ENCODE data around the gene AIRE. TPM values are rescaled to one million over a fixed set of nuclear protein-coding genes. Genes with fewer than 3 reads are reported as not detected.
A peak's percentile ranks its signal among the peaks of the same experiment; 100 is the strongest.
"Not testable (repeated sequence)": the region's sequence is repeated elsewhere in the genome, so short reads cannot be mapped to it uniquely, and the experiment has no call there.

The AIRE gene
- total RNA-seq, 4 donors from 2014 or later = 1.7 TPM; not detected in 3

GRCh38 chr21:44335266-44336059, 49.8 kb downstream of the AIRE start:
- H3K27ac ChIP-seq = no peak overlapping the region
- H3K4me3 ChIP-seq = no peak overlapping the region
- no peak for TF ChIP-seq POLR2A (IDR thresholded peaks at IDR 0.05)
- TF ChIP-seq, protein P1, sequence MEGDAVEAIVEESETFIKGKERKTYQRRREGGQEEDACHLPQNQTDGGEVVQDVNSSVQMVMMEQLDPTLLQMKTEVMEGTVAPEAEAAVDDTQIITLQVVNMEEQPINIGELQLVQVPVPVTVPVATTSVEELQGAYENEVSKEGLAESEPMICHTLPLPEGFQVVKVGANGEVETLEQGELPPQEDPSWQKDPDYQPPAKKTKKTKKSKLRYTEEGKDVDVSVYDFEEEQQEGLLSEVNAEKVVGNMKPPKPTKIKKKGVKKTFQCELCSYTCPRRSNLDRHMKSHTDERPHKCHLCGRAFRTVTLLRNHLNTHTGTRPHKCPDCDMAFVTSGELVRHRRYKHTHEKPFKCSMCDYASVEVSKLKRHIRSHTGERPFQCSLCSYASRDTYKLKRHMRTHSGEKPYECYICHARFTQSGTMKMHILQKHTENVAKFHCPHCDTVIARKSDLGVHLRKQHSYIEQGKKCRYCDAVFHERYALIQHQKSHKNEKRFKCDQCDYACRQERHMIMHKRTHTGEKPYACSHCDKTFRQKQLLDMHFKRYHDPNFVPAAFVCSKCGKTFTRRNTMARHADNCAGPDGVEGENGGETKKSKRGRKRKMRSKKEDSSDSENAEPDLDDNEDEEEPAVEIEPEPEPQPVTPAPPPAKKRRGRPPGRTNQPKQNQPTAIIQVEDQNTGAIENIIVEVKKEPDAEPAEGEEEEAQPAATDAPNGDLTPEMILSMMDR (IDR thresholded peaks at IDR 0.05) = no peak
- no peak for DNase-seq
- peaks cover 0 to 14% (median 2%) of the 10 kb centered on the region in 4 donors for H3K4me1 ChIP-seq
- no peaks in the 10 kb centered on the region for H3K9me3 ChIP-seq
- peaks cover 0 to 26% (median 0%) of the 10 kb centered on the region in 3 donors for H3K36me3 ChIP-seq
- no peaks in the 10 kb centered on the region for H3K27me3 ChIP-seq

- no peak for TF ChIP-seq POLR2A (IDR thresholded peaks at IDR 0.05)
- TF ChIP-seq, protein P1 (IDR thresholded peaks at IDR 0.05) = no peak
- Histone ChIP-seq H3K4me1 (peaks cover 0 to 14% (median 2%) of the 10 kb centered on the region in 4 donors), H3K9me3 (no peaks in the 10 kb centered on the region), H3K36me3 (peaks cover 0 to 16% (median 0%) of the 10 kb centered on the region in 3 donors), H3K27ac (peak overlapping the region in 1 of 4 donors; percentile 99), H3K27me3 (no peaks in the 10 kb centered on the region), H3K4me3 (no peak overlapping the region)
- DNase-seq = no peak
Observed at GRCh38 chr21:44337449-44337848, 51.8 kb downstream of the AIRE start.

DNA sequence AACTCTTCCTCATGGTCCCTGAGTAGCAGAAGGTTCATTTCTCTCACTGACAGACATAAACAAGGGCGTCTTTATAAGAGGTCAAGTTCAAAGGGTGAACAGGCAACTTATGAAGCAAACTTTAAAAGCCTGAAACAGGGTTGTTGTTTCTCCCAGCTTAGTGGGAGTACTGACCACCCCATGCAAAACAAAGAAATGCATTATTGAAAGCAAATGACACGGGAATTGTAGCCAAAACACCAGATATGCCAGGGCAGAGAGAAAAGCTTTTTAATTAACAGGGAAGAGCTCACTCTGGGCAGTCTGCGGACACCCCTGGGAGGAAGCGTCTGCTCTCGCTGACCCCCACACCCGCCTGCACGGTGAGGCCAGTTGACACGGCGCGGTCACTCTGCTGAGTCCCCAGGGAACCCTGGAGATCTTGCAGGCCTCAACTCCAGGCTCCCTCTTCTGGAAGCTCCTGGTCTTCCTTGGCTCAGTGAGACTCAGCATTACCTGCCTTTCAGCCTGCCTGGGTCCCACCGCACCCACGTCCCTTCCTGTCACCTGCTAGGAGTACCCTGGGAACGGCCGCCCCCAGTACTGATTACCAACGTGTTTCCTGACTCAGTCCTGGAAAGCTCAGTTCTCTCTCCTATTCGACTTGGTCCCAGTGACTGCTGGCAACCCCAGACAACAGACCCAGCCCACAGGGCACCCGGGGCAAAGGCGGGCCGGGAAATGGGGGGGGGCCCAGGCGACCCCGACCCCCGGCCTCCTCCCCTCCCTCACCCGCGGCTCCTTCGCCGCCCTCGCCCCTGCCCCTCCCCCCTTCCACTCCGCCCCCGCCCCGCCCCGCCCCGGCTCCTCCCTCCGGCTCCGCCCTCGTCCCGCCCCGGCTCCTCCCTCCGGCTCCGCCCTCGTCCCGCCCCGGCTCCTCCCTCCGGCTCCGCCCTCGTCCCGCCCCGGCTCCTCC, 52.5 kb downstream of the AIRE start:
- H3K36me3 ChIP-seq = peaks cover 0 to 16% (median 0%) of the 10 kb centered on the region in 3 donors
- H3K4me1 ChIP-seq = peaks cover 0 to 14% (median 2%) of the 10 kb centered on the region in 4 donors
- H3K4me3 ChIP-seq = peak overlapping the region; percentile 37 to 86 (median 63)
- H3K27ac ChIP-seq = peak overlapping the region; percentile 85 to 99 (median 97)
- no peaks in the 10 kb centered on the region for H3K27me3 ChIP-seq
- TF ChIP-seq, protein P1 (IDR thresholded peaks at IDR 0.05) = peak in 4 of 6 experiments; percentile 10 to 56 (median 54)
- TF ChIP-seq POLR2A (IDR thresholded peaks at IDR 0.05) = no peak
- no peaks in the 10 kb centered on the region for H3K9me3 ChIP-seq
- DNase-seq = peak; percentile 33 to 80 (median 80)

- Histone ChIP-seq H3K4me3 (peak within 1 kb of the TSS; percentile 72 to 86 (median 80)), H3K36me3 (peaks cover 0 to 16% (median 0%) of the 10 kb centered on the region in 3 donors), H3K27me3 (no peaks in the 10 kb centered on the region), H3K9me3 (no peaks in the 10 kb centered on the region), H3K4me1 (peaks cover 0 to 14% (median 2%) of the 10 kb centered on the region in 4 donors), H3K27ac (peak within 1 kb of the TSS; percentile 96 to 99 (median 98))
- peak; percentile 93 to 94 for TF ChIP-seq POLR2A (IDR thresholded peaks at IDR 0.05)
- TF ChIP-seq, protein P1 (IDR thresholded peaks at IDR 0.05) = peak in 2 of 6 experiments; percentile 9 to 22
- peak; percentile 88 to 97 (median 96) for DNase-seq
Observed at GRCh38 chr21:44338971-44339910, 53.6 kb downstream of the AIRE start, which contains the start of gene CFAP410. Gene CFAP410, minus strand, starts transcription at chr21:44339390. Its CDS starts 196 bp downstream, at chr21:44339194.

DNA sequence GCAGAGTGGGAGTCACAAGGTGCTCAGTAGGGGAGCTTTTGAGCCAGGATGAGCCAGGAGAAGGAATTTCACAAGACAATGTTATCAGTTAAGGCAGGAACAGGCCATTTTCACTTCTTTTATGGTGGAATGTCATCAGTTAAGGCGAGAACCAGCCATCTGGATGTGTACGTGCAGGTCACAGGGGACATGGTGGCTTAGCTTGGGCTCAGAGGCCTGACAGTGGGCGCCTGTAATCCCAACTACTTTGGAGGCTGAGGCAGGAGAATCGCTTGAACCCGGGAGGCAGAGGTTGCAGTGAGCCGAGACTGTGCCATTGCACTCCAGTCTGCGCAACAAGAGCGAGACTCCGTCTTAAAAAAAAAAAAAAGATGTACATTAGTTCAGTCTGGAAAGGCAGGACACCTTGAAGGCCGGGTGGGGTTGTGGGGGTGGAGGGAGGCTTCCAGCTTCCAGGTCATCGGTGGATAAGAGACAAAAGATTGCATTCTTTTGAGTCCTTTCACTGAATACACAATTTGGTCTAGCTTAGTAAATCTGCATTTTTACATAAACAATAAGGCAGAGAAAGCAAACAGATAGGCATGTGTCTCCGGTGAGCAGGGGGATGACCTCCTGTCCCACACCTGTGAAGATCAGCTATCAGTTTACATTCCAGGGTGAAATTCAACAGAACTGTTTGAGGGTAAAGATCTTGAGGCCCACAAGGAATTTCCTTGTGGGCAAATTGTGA, 56.2 kb downstream of the AIRE start:
- H3K27ac ChIP-seq, H3K27me3 ChIP-seq, H3K9me3 ChIP-seq, H3K4me3 ChIP-seq, DNase-seq, H3K36me3 ChIP-seq: not testable (repeated sequence)
- H3K4me1 ChIP-seq = peaks cover 0 to 14% (median 2%) of the 10 kb centered on the region in 4 donors

- H3K27me3 ChIP-seq, H3K4me1 ChIP-seq, H3K36me3 ChIP-seq, H3K9me3 ChIP-seq, DNase-seq, H3K4me3 ChIP-seq, H3K27ac ChIP-seq: not testable (repeated sequence)
Observed at GRCh38 chr21:44342981-44343380, 57.3 kb downstream of the AIRE start.
